GM23248 (cell line): ENCODE measurements around the gene AKAP4.

Source experiments
- EZH2 ChIP-seq: fragments of 200-600 bp; sonication (generic); IDR thresholded peaks from 2 replicates; pipeline ENCODE4 v1.6.1; 2018; ENCODE audit warnings: antibody characterized with exemption, mild to moderate bottlenecking; ENCODE audit not compliant: insufficient read depth, poor library complexity, severe bottlenecking
- EZH2phosphoT487 ChIP-seq: fragments of 200-600 bp; sonication (generic); IDR thresholded peaks from 2 replicates; pipeline ENCODE4 v1.6.1; 2018; ENCODE audit warnings: antibody characterized with exemption, moderate library complexity, mild to moderate bottlenecking, low read depth; ENCODE audit not compliant: insufficient read depth

DNA sequence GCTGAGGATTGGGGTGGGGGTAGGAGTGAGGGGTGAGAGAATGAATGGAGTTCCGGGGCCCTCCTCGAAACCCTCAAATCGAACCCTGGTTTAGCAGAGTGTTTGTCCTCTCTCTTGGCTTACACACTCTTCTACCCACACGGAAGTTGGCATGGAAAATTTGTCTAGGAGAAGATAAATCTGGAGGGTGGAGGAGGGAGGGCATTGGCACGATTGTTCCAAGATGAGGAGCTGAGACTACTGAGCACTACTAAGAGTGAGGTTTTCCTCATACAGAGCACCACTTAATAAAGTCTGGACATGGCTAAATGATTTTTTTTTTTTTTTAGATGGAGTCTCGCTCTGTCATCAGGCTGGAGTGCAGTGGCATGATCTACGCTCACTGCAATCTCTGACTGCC is 33.4 kb downstream of the AKAP4 start:
- no peak for TF ChIP-seq EZH2
- no peak for TF ChIP-seq EZH2phosphoT487
